Measurements from ENCODE around the gene AIFM2. TPM values are rescaled to one million over a fixed set of nuclear protein-coding genes. Genes with fewer than 3 reads are reported as not detected.
A peak's percentile ranks its signal among the peaks of the same experiment; 100 is the strongest.

The AIFM2 gene
- total and polyA plus RNA-seq, 2 experiments from 2014 or later = 5.7 to 8.1 TPM

DNA sequence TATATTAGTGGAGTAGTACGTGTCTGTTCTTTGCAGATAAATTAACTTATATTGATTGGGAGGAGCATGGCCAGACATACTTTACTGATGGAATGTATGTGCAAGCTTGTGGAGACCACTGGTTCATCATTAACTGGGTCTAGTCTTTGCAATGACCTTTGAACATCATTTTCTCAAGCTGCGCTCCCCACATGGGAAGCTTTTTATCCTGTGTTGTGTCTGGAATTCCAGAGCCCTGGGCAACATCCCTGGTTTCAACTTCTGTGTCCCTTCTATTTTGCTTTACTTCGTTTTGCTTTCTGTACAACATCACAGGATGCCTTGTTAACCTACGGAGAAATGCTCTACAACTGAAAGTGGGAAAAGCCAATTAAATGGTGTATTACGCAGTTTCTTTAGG lies 41.7 kb downstream of the AIFM2 start:
- Histone ChIP-seq H3K4me2 (ENCODE audit: unreplicated experiment) (no peak overlapping the region), H3K9me2 (ENCODE audit: insufficient read depth) (no peaks in the 10 kb centered on the region), H3K79me2 (ENCODE audit: insufficient read depth) (no peaks in the 10 kb centered on the region), H2AFZ (no peak overlapping the region), H3K9me3 (ENCODE audit: low read depth) (no peaks in the 10 kb centered on the region), H4K20me1 (ENCODE audit: insufficient read depth) (no peaks in the 10 kb centered on the region), H3K36me3 (ENCODE audit: low read depth) (0 out of 2 replicates have a peak, but pooled peaks cover 3% of the 10 kb centered on the region), H3K27me3 (replicated peaks; ENCODE audit: insufficient read depth) (no peaks in the 10 kb centered on the region), H3K4me1 (ENCODE audit: insufficient read depth) (no peaks in the 10 kb centered on the region), H3K27ac (no peak overlapping the region), H3F3A (ENCODE audit: insufficient read depth) (no peaks in the 10 kb centered on the region), H3K4me3 (no peak overlapping the region), H3K9ac (no peak overlapping the region)
- no peak for DNase-seq
- TF ChIP-seq EZH2phosphoT487 (IDR thresholded peaks at IDR 0.05; ENCODE audit: insufficient read depth, low read depth) (no peak), EZH2 (IDR thresholded peaks at IDR 0.05; ENCODE audit: insufficient read depth, poor library complexity, severe bottlenecking) (no peak)
- 85 to 91% methylated on average over 5 of the region's 5 CpGs for WGBS, 2 experiments (ENCODE audit: low coverage in 1 of 2, low lambda C conversion rate in 2 of 2, missing lambda C conversion rate in 2 of 2)
- in situ Hi-C loops (cut with MboI) = no loop called here

DNA sequence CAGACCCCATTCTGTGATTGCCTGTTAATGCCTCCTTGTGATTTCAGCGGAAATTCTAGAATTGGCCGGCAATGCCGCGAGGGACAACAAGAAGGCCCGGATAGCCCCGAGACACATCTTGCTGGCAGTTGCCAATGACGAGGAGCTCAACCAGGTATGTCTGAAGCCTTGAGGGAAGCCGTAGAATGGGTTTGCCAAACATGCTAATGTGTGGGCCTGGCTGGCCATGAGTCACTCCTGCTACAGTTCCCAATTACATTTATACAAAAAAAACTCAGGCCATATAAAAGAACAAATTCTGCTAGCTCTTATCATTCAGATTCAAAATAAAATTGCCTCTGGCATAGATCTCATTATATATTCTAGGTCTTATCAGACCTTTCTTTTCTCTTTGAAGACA lies 42.6 kb downstream of the AIFM2 start:
- Histone ChIP-seq H2AFZ (no peak overlapping the region), H3K79me2 (ENCODE audit: insufficient read depth) (no peaks in the 10 kb centered on the region), H4K20me1 (ENCODE audit: insufficient read depth) (no peaks in the 10 kb centered on the region), H3K4me2 (ENCODE audit: unreplicated experiment) (no peak overlapping the region), H3K9me2 (ENCODE audit: insufficient read depth) (no peaks in the 10 kb centered on the region), H3K4me3 (no peak overlapping the region), H3K4me1 (ENCODE audit: insufficient read depth) (no peaks in the 10 kb centered on the region), H3K9me3 (ENCODE audit: low read depth) (no peaks in the 10 kb centered on the region), H3K9ac (no peak overlapping the region), H3K36me3 (ENCODE audit: low read depth) (0 out of 2 replicates have a peak, but pooled peaks cover 3% of the 10 kb centered on the region), H3K27me3 (replicated peaks; ENCODE audit: insufficient read depth) (no peaks in the 10 kb centered on the region), H3K27ac (no peak overlapping the region), H3F3A (ENCODE audit: insufficient read depth) (no peaks in the 10 kb centered on the region)
- no peak for TF ChIP-seq EZH2phosphoT487 (IDR thresholded peaks at IDR 0.05; ENCODE audit: insufficient read depth, low read depth)
- no peak for TF ChIP-seq EZH2 (IDR thresholded peaks at IDR 0.05; ENCODE audit: insufficient read depth, poor library complexity, severe bottlenecking)
- WGBS, 2 experiments (ENCODE audit: low coverage in 1 of 2, low lambda C conversion rate in 2 of 2, missing lambda C conversion rate in 2 of 2) = 89 to 90% methylated on average over 8 of the region's 8 CpGs
- DNase-seq = peak; percentile 32
- in situ Hi-C loops (cut with MboI) = no loop called here

GRCh38 chr10:70088308-70088698 lies 44.3 kb downstream of the AIFM2 start:
- no peaks in the 10 kb centered on the region for H3K9me3 ChIP-seq (ENCODE audit: low read depth)
- 72 to 77% methylated on average over 3 of the region's 3 CpGs for WGBS, 2 experiments (ENCODE audit: low coverage in 1 of 2, low lambda C conversion rate in 2 of 2, missing lambda C conversion rate in 2 of 2)
- H3K27ac ChIP-seq = no peak overlapping the region
- no peaks in the 10 kb centered on the region for H3K4me1 ChIP-seq (ENCODE audit: insufficient read depth)
- H3K4me3 ChIP-seq = no peak overlapping the region
- no peak for TF ChIP-seq EZH2phosphoT487 (IDR thresholded peaks at IDR 0.05; ENCODE audit: insufficient read depth, low read depth)
- no peak for TF ChIP-seq EZH2 (IDR thresholded peaks at IDR 0.05; ENCODE audit: insufficient read depth, poor library complexity, severe bottlenecking)
- in situ Hi-C loops (cut with MboI) = no loop called here
- no peaks in the 10 kb centered on the region for H3K79me2 ChIP-seq (ENCODE audit: insufficient read depth)
- H3K9ac ChIP-seq = no peak overlapping the region
- H3K4me2 ChIP-seq (ENCODE audit: unreplicated experiment) = no peak overlapping the region
- H3K27me3 ChIP-seq (replicated peaks; ENCODE audit: insufficient read depth) = no peaks in the 10 kb centered on the region
- H3K36me3 ChIP-seq (ENCODE audit: low read depth) = 0 out of 2 replicates have a peak, but pooled peaks cover 3% of the 10 kb centered on the region
- no peak for DNase-seq
- H3K9me2 ChIP-seq (ENCODE audit: insufficient read depth) = no peaks in the 10 kb centered on the region
- no peaks in the 10 kb centered on the region for H4K20me1 ChIP-seq (ENCODE audit: insufficient read depth)
- no peaks in the 10 kb centered on the region for H3F3A ChIP-seq (ENCODE audit: insufficient read depth)
- H2AFZ ChIP-seq = no peak overlapping the region

- Histone ChIP-seq H3K4me1 (ENCODE audit: insufficient read depth) (no peaks in the 10 kb centered on the region), H3F3A (ENCODE audit: insufficient read depth) (no peaks in the 10 kb centered on the region), H3K79me2 (ENCODE audit: insufficient read depth) (no peaks in the 10 kb centered on the region), H3K4me3 (no peak overlapping the region), H2AFZ (no peak overlapping the region), H3K9me3 (ENCODE audit: low read depth) (no peaks in the 10 kb centered on the region), H3K27me3 (replicated peaks; ENCODE audit: insufficient read depth) (no peaks in the 10 kb centered on the region), H3K9ac (no peak overlapping the region), H3K36me3 (ENCODE audit: low read depth) (0 out of 2 replicates have a peak, but pooled peaks cover 3% of the 10 kb centered on the region), H4K20me1 (ENCODE audit: insufficient read depth) (no peaks in the 10 kb centered on the region), H3K27ac (no peak overlapping the region), H3K4me2 (ENCODE audit: unreplicated experiment) (no peak overlapping the region), H3K9me2 (ENCODE audit: insufficient read depth) (no peaks in the 10 kb centered on the region)
- DNase-seq = peak; percentile 26
- 75 to 76% methylated on average over 15 of the region's 15 CpGs for WGBS, 2 experiments (ENCODE audit: low coverage in 1 of 2, low lambda C conversion rate in 2 of 2, missing lambda C conversion rate in 2 of 2)
- TF ChIP-seq EZH2phosphoT487 (IDR thresholded peaks at IDR 0.05; ENCODE audit: insufficient read depth, low read depth) (no peak), EZH2 (IDR thresholded peaks at IDR 0.05; ENCODE audit: insufficient read depth, poor library complexity, severe bottlenecking) (no peak)
- in situ Hi-C loops (cut with MboI) = no loop called here
Observed at GRCh38 chr10:70087616-70088307, 44.9 kb downstream of the AIFM2 start.

Data from GM23248 (cell line).